Measurements from ENCODE around the gene ATRN.

DNA sequence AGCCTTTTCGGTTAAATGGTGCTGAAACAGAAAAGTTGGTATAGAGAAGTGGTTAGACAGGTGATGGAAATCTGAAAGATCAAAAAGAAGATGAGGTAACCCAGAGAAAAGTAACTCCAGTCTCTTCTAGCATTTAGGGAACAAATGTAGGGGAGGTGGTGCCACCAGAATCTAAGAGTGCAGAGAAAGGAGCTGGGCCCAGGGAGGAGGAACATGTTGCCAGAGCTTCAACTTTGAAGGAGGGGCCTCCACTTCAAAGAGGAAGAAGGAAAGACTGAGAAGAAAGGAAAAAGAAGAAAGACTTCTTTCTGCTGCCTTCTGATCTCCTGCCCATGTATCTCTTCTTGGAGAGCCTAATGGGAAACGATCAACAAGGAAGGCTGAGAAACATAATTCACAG lies 23.5 kb upstream of the ATRN start:
- TF ChIP-seq, protein P1, sequence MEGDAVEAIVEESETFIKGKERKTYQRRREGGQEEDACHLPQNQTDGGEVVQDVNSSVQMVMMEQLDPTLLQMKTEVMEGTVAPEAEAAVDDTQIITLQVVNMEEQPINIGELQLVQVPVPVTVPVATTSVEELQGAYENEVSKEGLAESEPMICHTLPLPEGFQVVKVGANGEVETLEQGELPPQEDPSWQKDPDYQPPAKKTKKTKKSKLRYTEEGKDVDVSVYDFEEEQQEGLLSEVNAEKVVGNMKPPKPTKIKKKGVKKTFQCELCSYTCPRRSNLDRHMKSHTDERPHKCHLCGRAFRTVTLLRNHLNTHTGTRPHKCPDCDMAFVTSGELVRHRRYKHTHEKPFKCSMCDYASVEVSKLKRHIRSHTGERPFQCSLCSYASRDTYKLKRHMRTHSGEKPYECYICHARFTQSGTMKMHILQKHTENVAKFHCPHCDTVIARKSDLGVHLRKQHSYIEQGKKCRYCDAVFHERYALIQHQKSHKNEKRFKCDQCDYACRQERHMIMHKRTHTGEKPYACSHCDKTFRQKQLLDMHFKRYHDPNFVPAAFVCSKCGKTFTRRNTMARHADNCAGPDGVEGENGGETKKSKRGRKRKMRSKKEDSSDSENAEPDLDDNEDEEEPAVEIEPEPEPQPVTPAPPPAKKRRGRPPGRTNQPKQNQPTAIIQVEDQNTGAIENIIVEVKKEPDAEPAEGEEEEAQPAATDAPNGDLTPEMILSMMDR (IDR thresholded peaks at IDR 0.05): no peak
- TF ChIP-seq POLR2AphosphoS5 (IDR thresholded peaks at IDR 0.05): no peak

Measured in stomach (tissue), 4 donors.